ENCODE data around the gene TBC1D30. TPM values are rescaled to one million over a fixed set of nuclear protein-coding genes. Genes with fewer than 3 reads are reported as not detected.

Gene TBC1D30
- total RNA-seq, 3 donors from 2014 or later, result 3.6 to 8.7 (median 7.4) TPM

DNA sequence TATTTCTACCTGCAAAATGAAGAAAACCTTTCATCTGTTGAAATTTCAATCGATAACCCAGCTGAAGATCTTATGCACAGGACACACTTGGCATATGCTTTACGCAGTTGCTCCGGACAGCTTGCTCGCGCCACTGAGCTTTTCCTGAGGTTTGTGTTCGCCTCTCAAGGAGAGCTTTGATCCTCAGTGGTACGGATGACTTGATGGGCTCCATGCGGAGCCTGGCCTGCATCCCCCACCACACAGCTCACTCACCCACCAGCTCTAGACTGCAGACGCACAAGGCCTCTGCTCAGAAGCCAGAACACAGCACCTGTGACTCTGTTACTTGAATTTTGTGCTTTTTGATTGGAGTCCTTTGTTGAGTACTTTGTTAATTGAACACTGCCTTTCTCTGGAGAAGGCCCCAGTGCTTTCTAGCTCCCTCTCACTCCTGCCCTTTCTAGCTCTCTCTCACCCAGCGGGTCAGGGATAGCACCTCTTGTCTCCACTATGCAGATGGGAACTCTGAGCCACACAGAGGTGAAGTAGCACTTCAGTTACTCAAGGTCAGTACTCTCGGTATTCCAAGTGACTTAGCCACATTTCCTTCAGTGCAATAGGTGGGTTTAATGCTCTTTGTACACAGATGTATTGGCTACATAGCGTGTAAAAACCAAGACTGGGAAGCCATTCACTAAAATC lies 52.1 kb downstream of the TBC1D30 start:
- H3K9me3 ChIP-seq, result no peaks in the 10 kb centered on the region
- no peaks in the 10 kb centered on the region for H3K4me1 ChIP-seq (ENCODE audit: low read depth)
- ATAC-seq (no peak), DNase-seq (no peak)
- no peaks in the 10 kb centered on the region for H3K36me3 ChIP-seq (ENCODE audit: low read depth)
- TF ChIP-seq CTCF (IDR thresholded peaks at IDR 0.05), result no peak
- H3K4me3 ChIP-seq, result no peak overlapping the region
- intact Hi-C loops (cut with DNase I, micrococcal nuclease), result no loop called here

GRCh38 chr12:64877363-64878004 lies 53.0 kb downstream of the TBC1D30 start:
- Histone ChIP-seq H3K4me3 (no peak overlapping the region), H3K4me1 (ENCODE audit: low read depth) (no peaks in the 10 kb centered on the region), H3K9me3 (no peaks in the 10 kb centered on the region), H3K36me3 (ENCODE audit: low read depth) (no peaks in the 10 kb centered on the region)
- TF ChIP-seq CTCF (IDR thresholded peaks at IDR 0.05), result no peak
- DNase-seq (no peak), ATAC-seq (no peak)
- intact Hi-C loops (cut with DNase I, micrococcal nuclease), result no loop called here

DNA sequence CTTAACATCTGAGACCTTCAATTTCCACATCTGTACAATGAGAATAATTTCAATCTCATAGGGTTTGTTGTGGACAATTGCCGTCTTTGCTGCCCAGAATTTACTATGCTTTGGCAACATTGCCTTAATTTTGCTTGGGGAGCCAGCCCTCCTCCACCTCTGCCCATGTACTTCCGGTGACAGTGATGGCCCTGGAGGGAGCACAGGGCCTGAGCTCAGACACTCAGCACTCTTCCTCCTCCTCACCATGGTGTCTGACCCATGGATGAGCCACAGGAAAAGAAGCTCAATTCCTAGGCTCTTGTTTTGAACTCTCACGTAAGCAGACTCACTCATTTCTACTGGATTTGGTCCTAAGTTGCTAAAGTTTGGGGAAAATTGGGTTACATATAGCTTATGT lies 58.2 kb downstream of the TBC1D30 start:
- Histone ChIP-seq H3K4me3 (no peak overlapping the region), H3K36me3 (ENCODE audit: low read depth) (no peaks in the 10 kb centered on the region), H3K9me3 (no peaks in the 10 kb centered on the region), H3K4me1 (ENCODE audit: low read depth) (no peaks in the 10 kb centered on the region)
- no peak for TF ChIP-seq CTCF (IDR thresholded peaks at IDR 0.05)
- intact Hi-C loops (cut with DNase I, micrococcal nuclease), result no loop called here
- ATAC-seq, result no peak
- DNase-seq, result no peak

DNA sequence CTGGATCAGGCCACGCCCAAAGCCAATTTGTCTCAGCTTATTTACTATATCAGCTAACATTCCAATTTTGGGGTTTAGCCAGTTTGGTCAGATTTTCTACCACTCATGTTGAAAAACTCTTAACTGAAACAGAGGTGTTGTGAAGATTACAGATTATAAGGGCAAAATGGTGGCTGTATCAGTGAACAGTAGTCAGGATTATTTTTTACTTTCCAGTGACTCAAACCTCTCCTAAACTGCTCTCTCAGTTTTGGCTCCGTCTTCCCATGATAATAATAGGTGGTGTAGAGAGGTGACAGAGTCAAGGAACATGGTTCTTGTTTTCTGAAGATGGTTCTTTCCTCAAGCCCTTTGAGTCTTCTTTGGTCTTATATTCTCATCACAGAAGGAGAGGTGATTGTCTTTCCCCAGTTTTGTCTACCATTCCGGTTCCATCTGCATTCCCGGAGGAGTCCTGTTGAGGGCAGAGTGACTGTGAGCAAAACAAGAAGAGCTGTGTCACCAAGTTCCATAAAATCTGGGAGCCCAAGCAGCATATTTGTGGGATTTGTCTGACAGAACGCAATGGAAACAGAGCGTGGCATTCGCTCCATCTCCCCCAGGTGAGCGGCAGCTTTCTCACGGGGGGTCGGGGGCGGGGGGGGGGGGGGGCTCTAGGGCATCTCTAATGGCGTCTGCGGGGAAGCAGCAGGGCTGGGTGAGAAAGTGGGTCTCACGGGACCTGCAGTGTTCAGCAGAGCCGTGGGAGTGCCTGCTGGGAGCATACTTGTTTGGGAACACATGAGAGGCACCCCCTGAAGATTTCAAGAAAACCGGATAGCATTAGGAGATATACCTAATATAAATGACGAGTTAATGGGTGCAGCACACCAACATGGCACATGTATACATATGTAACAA lies 59.1 kb downstream of the TBC1D30 start:
- Histone ChIP-seq H3K9me3 (no peaks in the 10 kb centered on the region), H3K4me3 (no peak overlapping the region), H3K4me1 (ENCODE audit: low read depth) (no peaks in the 10 kb centered on the region), H3K36me3 (ENCODE audit: low read depth) (no peaks in the 10 kb centered on the region)
- ATAC-seq, result no peak
- intact Hi-C loops (cut with DNase I, micrococcal nuclease), result no loop called here
- TF ChIP-seq CTCF (IDR thresholded peaks at IDR 0.05), result no peak
- no peak for DNase-seq

DNA sequence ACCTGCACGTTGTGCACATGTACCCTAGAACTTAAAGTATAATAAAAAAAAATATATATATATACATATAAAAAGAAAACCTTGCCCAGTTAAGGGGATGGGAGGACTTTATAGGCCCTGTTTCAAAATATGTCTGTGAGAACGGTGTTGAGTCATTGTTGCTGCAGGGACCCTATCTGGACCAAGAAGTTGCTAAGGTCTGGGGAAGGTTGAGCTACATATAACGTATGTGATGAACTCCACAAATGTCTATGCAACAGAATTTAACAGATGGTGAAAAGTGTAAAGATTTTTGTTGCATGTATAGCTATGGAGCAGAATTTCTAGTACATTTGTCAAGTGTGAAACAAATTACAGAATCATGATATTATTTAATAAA lies 59.7 kb downstream of the TBC1D30 start:
- DNase-seq, result no peak
- no peak for TF ChIP-seq CTCF (IDR thresholded peaks at IDR 0.05)

More for the DNA sequence above, 59.7 kb downstream of the TBC1D30 start:
- H3K4me1 ChIP-seq (ENCODE audit: low read depth), result no peaks in the 10 kb centered on the region
- intact Hi-C loops (cut with DNase I, micrococcal nuclease), result no loop called here
- ATAC-seq, result no peak
- no peak overlapping the region for H3K4me3 ChIP-seq
- no peaks in the 10 kb centered on the region for H3K36me3 ChIP-seq (ENCODE audit: low read depth)
- no peaks in the 10 kb centered on the region for H3K9me3 ChIP-seq
